ENCODE results near the gene STXBP5. TPM values are rescaled to one million over a fixed set of nuclear protein-coding genes. Genes with fewer than 3 reads are reported as not detected.
A peak's percentile ranks its signal among the peaks of the same experiment; 100 is the strongest.

Gene STXBP5
- total and polyA plus RNA-seq, 9 of the 15 experiments (the other 6 are each of a cell fraction or from before 2014, with no cell fraction given): 23.3 to 172 (median 71.5) TPM

DNA sequence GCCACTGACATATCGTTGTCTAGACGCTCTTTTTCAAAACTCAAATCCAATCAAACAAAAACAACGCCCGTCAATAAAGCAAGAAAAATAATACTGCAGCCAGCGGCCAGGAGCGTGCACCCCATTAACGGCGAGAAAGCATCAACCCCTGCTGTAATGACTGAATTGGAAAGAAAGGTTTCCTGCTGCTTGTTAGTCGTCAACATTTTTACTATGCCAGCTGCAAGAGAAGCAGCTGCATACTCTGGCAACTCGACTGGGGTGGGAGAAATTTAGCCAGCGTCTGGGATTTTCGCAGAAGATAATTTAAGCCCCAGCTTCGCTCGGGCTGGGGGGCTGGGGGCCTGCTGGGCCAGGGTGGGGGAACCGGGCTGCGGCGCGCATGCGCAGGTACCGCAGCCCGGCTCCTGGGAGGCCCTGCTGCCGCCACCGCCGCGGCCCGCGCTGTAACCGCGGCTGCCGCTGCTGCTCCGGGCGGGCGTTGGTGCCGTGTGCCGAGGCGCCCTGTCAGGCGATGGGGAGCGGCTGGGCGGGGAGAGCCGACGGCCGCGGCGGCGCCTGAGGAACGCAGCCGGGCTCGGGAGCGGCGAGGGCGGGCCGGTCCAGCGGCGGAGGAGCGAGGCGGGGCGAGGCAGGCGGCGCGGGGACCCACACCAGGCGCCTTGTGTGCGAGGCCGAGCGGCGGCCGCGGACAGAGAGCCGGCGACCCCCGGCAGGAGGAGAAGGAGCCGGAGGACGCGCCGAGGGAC, 732 bp upstream of the STXBP5 start (continued):
- TF ChIP-seq HMGN3 (IDR thresholded peaks at IDR 0.05; ENCODE audit: borderline replicate concordance, extremely low read depth, insufficient read length, low read depth, low read length) (peak; percentile 76), HMGXB4 (CRISPR knock-in tag; IDR thresholded peaks at IDR 0.05) (peak; percentile 66; the same call in 1 of the 2 replicates), YBX1 (IDR thresholded peaks at IDR 0.05) (no peak), KLF16 (IDR thresholded peaks at IDR 0.05) (no peak), ZNF592 (IDR thresholded peaks at IDR 0.05) (peak; percentile 61), CCNT2 (IDR thresholded peaks at IDR 0.05; ENCODE audit: borderline replicate concordance, extremely low read depth, insufficient read length, low read depth, low read length) (peak; percentile 84), NFIC (IDR thresholded peaks at IDR 0.05) (no peak), MYNN (IDR thresholded peaks at IDR 0.05) (no peak; the same call in 1 of the 2 replicates), MYNN (CRISPR knock-in tag; IDR thresholded peaks at IDR 0.05) (no peak), CHD1 (IDR thresholded peaks at IDR 0.05; ENCODE audit: low read length) (peak; percentile 90), ZFP36 (IDR thresholded peaks at IDR 0.05; ENCODE audit: low read depth, low read length, partially characterized antibody) (peak; percentile 8), MTA3 (IDR thresholded peaks at IDR 0.05; ENCODE audit: borderline replicate concordance) (no peak), ZFX (CRISPR knock-in tag; IDR thresholded peaks at IDR 0.05) (peak; percentile 74), GABPB2 (CRISPR knock-in tag; conservative IDR thresholded peaks at IDR 0.05) (no peak), FOXM1 (IDR thresholded peaks at IDR 0.05; ENCODE audit: low read depth) (peak; percentile 66), FOXM1 (CRISPR knock-in tag; IDR thresholded peaks at IDR 0.05; ENCODE audit: low read depth) (no peak), LARP7 (IDR thresholded peaks at IDR 0.05) (0 out of 2 replicates have a peak, but pooled peaks have one; percentile 11), SFPQ (IDR thresholded peaks at IDR 0.05; ENCODE audit: low read depth, low read length) (no peak), ERF (CRISPR knock-in tag; IDR thresholded peaks at IDR 0.05) (peak; percentile 96)
- TF ChIP-seq, protein P1, sequence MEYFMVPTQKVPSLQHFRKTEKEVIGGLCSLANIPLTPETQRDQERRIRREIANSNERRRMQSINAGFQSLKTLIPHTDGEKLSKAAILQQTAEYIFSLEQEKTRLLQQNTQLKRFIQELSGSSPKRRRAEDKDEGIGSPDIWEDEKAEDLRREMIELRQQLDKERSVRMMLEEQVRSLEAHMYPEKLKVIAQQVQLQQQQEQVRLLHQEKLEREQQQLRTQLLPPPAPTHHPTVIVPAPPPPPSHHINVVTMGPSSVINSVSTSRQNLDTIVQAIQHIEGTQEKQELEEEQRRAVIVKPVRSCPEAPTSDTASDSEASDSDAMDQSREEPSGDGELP (CRISPR knock-in tag; IDR thresholded peaks at IDR 0.05; ENCODE audit: borderline replicate concordance): no peak; the same call in 1 of the 2 replicates

All from K562 (cell line).